Left renal pelvis (tissue), 4 donors: ENCODE data around the gene TM4SF1. TPM values are rescaled to one million over a fixed set of nuclear protein-coding genes. Genes with fewer than 3 reads are reported as not detected.

ENCODE experiments used
- DNase-seq, 4 donors: peaks; one replicate each; pipeline ENCODE4 v3.0.0-alpha.2; 2013; ENCODE audit warnings: low read depth in 4 of 4, low spot score in 3 of 4
- polyA plus RNA-seq, 4 donors: library from polyadenylated mRNA; unstranded; fragments of 120-200 nt; gene quantifications; one replicate each; pipeline ENCODE4 v1.2.1, GENCODE V29; 2013; ENCODE audit not compliant: insufficient read length in 4 of 4

TM4SF1 gene
- polyA plus RNA-seq, 4 donors: 56.5 to 84.8 (median 66.2) TPM

DNA sequence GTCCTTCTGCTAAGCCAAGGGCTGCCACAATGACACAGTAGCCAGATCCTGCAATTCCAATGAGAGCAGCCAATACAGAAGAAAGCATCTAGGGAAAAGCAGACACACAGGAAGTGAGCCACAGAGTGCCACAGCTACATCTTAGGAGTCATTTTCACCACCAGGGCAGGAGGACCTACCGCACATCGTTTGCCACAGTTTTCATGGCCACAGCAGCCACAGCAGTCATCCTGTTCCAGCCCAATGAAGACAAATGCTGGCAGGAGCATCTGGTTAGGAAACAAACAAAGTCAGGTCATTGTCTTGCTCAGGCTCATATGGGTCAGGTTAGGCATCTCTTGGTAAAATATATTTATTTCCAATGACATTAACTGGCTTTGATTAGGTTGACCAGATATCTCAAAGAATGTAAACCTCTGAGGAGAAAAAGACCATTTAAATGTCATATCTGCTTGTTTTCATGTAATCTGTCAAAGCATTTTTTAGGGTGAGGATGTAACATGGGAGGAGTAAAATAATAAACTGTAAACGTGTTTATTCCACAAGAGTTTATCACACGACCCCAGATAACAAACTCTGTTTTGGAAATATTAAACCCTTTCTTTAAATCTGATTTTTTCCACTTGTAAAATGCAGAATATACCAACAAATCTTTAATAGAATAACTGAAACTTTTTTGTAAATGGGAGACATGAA is 1.8 kb downstream of the TM4SF1 start:
- no peak for DNase-seq

GRCh38 chr3:149374793-149375500 is 2.5 kb downstream of the TM4SF1 start:
- no peak for DNase-seq

- DNase-seq: no peak
Measured at GRCh38 chr3:149374391-149374790, 3.1 kb downstream of the TM4SF1 start.

- DNase-seq: no peak
Measured at GRCh38 chr3:149373235-149374125, 4.0 kb downstream of the TM4SF1 start.

GRCh38 chr3:149371723-149372114 is 5.7 kb downstream of the TM4SF1 start:
- DNase-seq: no peak

GRCh38 chr3:149371001-149371722 is 6.3 kb downstream of the TM4SF1 start:
- DNase-seq: no peak

DNA sequence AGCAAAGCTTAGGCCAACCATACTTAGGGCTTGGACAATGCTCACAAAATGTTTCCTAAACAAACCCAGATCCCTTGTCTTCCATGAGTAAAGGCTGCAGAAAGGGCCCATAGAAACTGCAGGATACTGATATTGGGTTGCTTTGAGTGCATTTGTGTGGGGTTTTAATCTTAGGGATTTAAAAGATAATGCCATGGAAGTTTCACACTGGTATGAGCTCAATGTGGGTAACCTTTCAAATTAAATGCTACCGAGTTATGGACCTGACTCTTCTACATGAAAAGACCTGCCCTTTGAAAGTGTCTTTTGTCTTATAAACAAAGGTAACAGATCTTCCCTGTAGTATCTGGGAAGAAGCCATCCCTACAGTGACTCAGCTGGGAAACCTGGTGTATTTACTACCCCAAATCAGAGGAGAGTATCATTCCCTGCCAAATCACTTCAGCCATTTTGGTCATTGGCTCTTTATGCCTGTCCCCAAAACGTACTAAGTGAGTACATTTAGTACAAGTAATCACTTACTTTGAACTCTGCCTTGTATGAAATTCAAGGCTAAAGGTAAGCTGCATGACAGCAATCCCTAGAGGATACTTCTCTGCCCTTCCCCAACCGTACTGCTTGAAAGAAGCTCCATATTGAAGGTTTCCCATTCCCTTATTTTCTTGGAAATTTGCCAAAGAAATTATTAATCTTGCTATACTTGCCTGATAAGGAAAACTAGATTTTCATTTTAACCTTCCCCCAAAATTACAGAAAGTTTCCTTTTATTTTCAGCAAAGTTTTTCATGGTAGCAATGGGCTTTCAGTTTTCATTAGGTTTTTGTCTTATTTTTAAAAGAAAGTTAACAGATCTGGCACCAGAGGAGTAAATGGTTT is 7.2 kb downstream of the TM4SF1 start:
- DNase-seq: no peak

DNA sequence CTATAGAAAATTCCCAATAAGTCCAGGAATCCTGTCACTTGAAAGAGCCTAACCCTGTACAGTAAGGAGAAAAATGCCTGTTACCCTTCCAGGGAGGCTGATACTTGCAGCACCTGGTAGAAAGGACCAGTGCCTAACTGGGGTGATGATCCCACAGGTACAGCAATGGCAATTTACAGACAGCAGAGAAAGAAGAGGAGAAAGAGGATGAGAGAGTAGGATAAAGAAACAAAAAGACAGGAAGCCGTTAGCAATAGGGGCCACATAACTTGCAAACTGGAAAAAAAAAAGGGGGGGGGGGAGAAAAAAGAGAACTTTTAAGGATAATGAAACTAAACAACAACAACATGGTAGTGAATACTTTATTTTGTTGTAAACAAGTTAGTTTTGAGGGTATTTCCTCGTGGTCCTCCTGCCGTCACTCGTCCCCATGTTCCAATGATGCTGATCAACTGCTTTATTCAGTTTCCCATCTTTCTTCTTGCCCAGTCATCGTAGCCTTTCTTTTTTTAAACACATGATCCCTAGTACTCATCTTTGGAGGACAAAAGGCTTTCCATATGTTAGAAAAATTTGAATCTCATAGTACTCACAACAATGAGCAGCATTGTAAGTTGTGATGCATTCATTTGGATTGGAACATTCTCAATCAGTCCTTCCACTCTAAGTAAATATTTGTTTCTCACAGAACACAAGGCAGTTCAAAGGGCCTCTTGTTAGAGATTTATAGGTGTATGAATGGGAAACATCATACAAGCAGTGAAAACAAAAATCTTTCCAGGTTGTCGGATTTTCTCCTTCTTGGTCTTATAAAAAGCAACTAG is 8.6 kb downstream of the TM4SF1 start:
- DNase-seq: no peak

- DNase-seq: no peak
Measured at GRCh38 chr3:149368201-149368673, 9.2 kb downstream of the TM4SF1 start.

DNA sequence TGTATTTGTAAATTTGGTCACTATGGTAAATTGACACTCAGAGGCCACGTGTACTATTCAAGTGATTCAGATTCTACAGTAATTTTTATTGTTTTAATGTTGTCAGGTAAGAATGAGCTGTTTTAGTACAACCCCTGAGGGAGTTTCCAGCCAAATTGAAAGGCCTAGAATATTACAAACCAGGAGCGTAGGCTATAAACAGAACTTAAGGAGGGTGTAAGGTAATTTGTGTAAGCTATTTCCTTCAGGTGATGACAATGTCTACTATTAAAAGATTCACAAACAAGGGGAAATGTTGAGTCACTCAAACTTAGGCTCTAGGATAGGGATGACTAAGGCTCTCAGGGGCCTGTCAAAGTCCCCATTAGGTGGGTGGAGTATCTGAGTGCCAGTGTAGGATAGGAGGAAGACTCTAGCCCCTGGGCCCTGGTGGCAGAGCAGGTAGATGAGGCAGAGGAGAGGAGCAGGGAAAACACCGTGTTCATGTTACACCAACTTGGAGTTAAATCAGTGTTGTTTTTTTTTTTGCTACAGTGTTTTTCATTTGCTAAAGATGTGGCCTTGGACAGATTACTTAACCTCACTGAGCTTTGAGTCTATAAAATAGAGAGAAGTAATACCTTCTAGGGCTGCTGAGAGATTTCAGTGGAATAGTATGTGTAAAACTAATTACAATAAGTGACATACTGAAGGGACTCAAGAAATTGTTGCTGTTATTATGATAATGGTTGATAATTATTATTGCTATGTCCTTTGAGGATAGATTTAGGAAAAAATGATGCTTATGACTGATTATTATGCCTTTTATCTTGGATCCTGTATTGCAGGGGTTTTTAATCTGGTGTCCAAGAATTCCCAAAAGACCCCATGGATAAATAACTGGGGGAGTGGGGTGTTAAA is 10.3 kb downstream of the TM4SF1 start:
- no peak for DNase-seq

- no peak for DNase-seq
Measured at GRCh38 chr3:149366031-149366430, 11.4 kb downstream of the TM4SF1 start.

DNA sequence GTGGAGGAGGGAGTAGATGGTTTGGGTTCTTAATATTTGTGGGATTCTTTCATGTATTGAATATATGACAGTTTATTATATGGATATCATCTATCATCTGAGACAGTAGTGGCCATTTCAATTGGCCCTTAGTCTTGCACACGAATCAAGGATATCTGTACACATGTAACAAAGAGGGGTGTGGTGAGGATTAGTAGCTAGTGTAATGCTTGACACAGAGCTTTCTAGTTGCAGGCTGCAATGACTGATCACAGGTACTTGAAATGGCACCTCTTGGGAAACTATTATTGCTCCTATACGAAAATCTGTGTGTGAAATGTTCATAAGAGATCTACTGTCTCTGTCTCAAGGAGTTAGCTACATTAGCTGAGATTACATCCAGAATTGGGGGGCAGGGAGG is 12.8 kb downstream of the TM4SF1 start:
- no peak for DNase-seq

- DNase-seq: no peak
Measured at GRCh38 chr3:149363053-149363452, 14.4 kb downstream of the TM4SF1 start.

DNA sequence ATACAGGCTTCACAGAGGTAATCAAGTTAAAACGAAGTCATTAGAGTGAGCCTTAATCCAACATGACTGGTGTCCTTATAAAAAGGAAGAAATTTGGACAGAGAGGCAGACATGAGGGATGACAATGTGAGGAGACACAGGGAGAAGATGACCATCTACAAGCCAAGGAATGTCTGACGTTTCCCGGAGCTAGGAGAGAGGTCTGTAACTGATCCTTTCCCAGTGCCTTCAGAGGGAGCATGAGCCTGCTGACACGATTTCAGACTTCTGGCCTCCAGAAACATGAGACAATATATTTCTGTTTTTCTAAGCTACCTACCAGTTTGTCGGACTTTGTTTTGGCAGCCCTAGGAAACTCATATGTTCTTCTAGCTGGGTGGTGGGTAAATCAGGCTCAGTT is 15.1 kb downstream of the TM4SF1 start:
- DNase-seq: no peak

DNA sequence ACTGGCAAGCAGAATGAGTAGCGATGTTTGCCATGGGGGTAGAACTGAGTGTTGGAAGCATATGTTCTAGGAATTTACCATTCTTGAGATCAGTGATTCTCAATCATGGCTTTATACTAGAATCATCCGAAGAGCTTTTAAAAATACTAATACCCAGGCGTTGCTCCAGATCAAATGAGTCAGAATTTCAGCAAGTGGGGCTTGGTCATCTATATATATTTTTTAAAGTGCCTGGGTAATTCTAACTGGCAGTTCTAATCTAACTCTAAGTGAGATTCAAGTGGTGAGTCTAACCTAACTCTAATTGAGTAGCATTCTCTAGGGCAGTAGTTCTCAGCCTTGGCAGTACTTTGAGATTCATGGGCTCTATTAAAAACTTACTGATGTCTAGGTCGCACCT is 20.8 kb downstream of the TM4SF1 start:
- DNase-seq: no peak

GRCh38 chr3:149356044-149356592 is 21.3 kb downstream of the TM4SF1 start:
- DNase-seq: no peak

GRCh38 chr3:149353581-149354184 is 23.8 kb downstream of the TM4SF1 start:
- no peak for DNase-seq
